ENCODE data around the gene ZBTB48. TPM values are rescaled to one million over a fixed set of nuclear protein-coding genes. Genes with fewer than 3 reads are reported as not detected.

The ZBTB48 gene
- total and polyA plus RNA-seq, 2 donors (not counting 1 experiment from before 2014, with no cell fraction given) = 5.7 to 16.0 TPM

GRCh38 chr1:6570987-6571386 is 8.8 kb upstream of the ZBTB48 start:
- no peak for TF ChIP-seq EZH2 (IDR thresholded peaks at IDR 0.05; ENCODE audit: low read length, missing control alignments)
- TF ChIP-seq, protein P1, sequence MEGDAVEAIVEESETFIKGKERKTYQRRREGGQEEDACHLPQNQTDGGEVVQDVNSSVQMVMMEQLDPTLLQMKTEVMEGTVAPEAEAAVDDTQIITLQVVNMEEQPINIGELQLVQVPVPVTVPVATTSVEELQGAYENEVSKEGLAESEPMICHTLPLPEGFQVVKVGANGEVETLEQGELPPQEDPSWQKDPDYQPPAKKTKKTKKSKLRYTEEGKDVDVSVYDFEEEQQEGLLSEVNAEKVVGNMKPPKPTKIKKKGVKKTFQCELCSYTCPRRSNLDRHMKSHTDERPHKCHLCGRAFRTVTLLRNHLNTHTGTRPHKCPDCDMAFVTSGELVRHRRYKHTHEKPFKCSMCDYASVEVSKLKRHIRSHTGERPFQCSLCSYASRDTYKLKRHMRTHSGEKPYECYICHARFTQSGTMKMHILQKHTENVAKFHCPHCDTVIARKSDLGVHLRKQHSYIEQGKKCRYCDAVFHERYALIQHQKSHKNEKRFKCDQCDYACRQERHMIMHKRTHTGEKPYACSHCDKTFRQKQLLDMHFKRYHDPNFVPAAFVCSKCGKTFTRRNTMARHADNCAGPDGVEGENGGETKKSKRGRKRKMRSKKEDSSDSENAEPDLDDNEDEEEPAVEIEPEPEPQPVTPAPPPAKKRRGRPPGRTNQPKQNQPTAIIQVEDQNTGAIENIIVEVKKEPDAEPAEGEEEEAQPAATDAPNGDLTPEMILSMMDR (conservative IDR thresholded peaks at IDR 0.05 in 1 of 2, IDR thresholded peaks at IDR 0.05 in 1 of 2; ENCODE audit: low read depth in 1 of 2, low read length in 2 of 2) = no peak
- H3K9me3 ChIP-seq (ENCODE audit: control insufficient read depth, insufficient read depth, low read depth, low read length) = no peaks in the 10 kb centered on the region
- no peaks in the 10 kb centered on the region for H4K20me1 ChIP-seq (ENCODE audit: control insufficient read depth, extremely low read depth, insufficient read depth, low read length)
- no peak overlapping the region for H3K4me3 ChIP-seq (replicated peaks in 1 of 4; ENCODE audit: control extremely low read depth in 1 of 4, insufficient read depth in 1 of 4, low read depth in 3 of 4, low read length in 4 of 4)
- no peaks in the 10 kb centered on the region for H3K36me3 ChIP-seq (ENCODE audit: control insufficient read depth, insufficient read depth, low read length)
- no peaks in the 10 kb centered on the region for H3K79me2 ChIP-seq (ENCODE audit: control insufficient read depth, insufficient read depth, low read length)
- peaks cover 10% of the 10 kb centered on the region for H3K27me3 ChIP-seq (ENCODE audit: control insufficient read depth, insufficient read depth, low read length)
- H3K9ac ChIP-seq (ENCODE audit: insufficient read depth, low read length) = no peak overlapping the region
- H3K4me2 ChIP-seq (ENCODE audit: extremely low read depth, insufficient read depth, low read length) = no peak overlapping the region
- no peak overlapping the region for H3K27ac ChIP-seq (ENCODE audit: insufficient read depth, low read length)
- H2AFZ ChIP-seq (ENCODE audit: low read length) = no peak overlapping the region
- H3K4me1 ChIP-seq (ENCODE audit: control insufficient read depth, extremely low read depth, insufficient read depth, low read length) = no peaks in the 10 kb centered on the region
- no peak for DNase-seq (ENCODE audit: low read depth in 2 of 2)

- H3K27me3 ChIP-seq (ENCODE audit: control insufficient read depth, insufficient read depth, low read length) = peaks cover 7% of the 10 kb centered on the region
- H2AFZ ChIP-seq (ENCODE audit: low read length) = no peak overlapping the region
- H3K4me1 ChIP-seq (ENCODE audit: control insufficient read depth, extremely low read depth, insufficient read depth, low read length) = no peaks in the 10 kb centered on the region
- no peaks in the 10 kb centered on the region for H3K79me2 ChIP-seq (ENCODE audit: control insufficient read depth, insufficient read depth, low read length)
- H3K4me3 ChIP-seq (replicated peaks in 1 of 4; ENCODE audit: control extremely low read depth in 1 of 4, insufficient read depth in 1 of 4, low read depth in 3 of 4, low read length in 4 of 4) = no peak overlapping the region
- no peak overlapping the region for H3K27ac ChIP-seq (ENCODE audit: insufficient read depth, low read length)
- H3K9ac ChIP-seq (ENCODE audit: insufficient read depth, low read length) = no peak overlapping the region
- H4K20me1 ChIP-seq (ENCODE audit: control insufficient read depth, extremely low read depth, insufficient read depth, low read length) = no peaks in the 10 kb centered on the region
- no peak for DNase-seq (ENCODE audit: low read depth in 2 of 2)
- no peak for TF ChIP-seq EZH2 (IDR thresholded peaks at IDR 0.05; ENCODE audit: low read length, missing control alignments)
- TF ChIP-seq, protein P1 (conservative IDR thresholded peaks at IDR 0.05 in 1 of 2, IDR thresholded peaks at IDR 0.05 in 1 of 2; ENCODE audit: low read depth in 1 of 2, low read length in 2 of 2) = no peak
- no peaks in the 10 kb centered on the region for H3K9me3 ChIP-seq (ENCODE audit: control insufficient read depth, insufficient read depth, low read depth, low read length)
- no peaks in the 10 kb centered on the region for H3K36me3 ChIP-seq (ENCODE audit: control insufficient read depth, insufficient read depth, low read length)
- H3K4me2 ChIP-seq (ENCODE audit: extremely low read depth, insufficient read depth, low read length) = no peak overlapping the region
These were observed 7.0 kb upstream of the ZBTB48 start for GRCh38 chr1:6572653-6573383.

DNA sequence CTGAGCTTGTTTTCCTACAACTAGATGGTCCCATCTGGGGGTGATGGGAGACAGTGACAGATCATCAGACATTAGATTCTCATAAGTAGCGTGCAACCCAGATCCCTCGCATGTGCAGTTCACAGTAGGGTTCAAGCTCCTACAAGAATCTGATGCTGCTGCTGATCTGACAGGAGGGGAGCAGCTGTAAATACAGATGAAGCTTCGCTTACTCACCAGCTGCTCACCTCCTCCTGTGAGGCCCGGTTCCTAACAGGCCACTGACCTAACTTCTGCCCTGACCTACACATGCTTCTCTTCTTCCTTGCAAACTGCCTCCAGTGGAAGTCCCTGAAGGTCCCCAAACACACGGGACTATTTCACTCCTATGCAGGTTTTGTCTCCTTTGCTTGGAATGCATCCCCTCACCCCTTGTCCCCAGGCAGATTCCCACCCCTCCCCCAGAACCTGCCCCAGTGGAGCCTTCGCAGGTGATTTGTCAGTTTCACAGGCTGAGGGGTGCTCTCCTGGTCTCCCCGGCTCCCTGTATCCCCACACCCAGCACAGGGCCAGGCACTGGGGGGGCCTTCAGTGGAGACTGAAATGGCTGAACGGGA is 5.7 kb upstream of the ZBTB48 start:
- Histone ChIP-seq H3K4me1 (ENCODE audit: control insufficient read depth, extremely low read depth, insufficient read depth, low read length) (peaks cover under 1% of the 10 kb centered on the region), H3K4me2 (ENCODE audit: extremely low read depth, insufficient read depth, low read length) (no peak overlapping the region), H3K9ac (ENCODE audit: insufficient read depth, low read length) (no peak overlapping the region), H3K9me3 (ENCODE audit: control insufficient read depth, insufficient read depth, low read depth, low read length) (no peaks in the 10 kb centered on the region), H2AFZ (ENCODE audit: low read length) (no peak overlapping the region), H4K20me1 (ENCODE audit: control insufficient read depth, extremely low read depth, insufficient read depth, low read length) (no peaks in the 10 kb centered on the region), H3K27ac (ENCODE audit: insufficient read depth, low read length) (no peak overlapping the region), H3K27me3 (ENCODE audit: control insufficient read depth, insufficient read depth, low read length) (peaks cover 7% of the 10 kb centered on the region), H3K4me3 (replicated peaks in 1 of 4; ENCODE audit: control extremely low read depth in 1 of 4, insufficient read depth in 1 of 4, low read depth in 3 of 4, low read length in 4 of 4) (no peak overlapping the region), H3K79me2 (ENCODE audit: control insufficient read depth, insufficient read depth, low read length) (no peaks in the 10 kb centered on the region), H3K36me3 (ENCODE audit: control insufficient read depth, insufficient read depth, low read length) (no peaks in the 10 kb centered on the region)
- TF ChIP-seq, protein P1 (conservative IDR thresholded peaks at IDR 0.05 in 1 of 2, IDR thresholded peaks at IDR 0.05 in 1 of 2; ENCODE audit: low read depth in 1 of 2, low read length in 2 of 2) = no peak
- TF ChIP-seq EZH2 (IDR thresholded peaks at IDR 0.05; ENCODE audit: low read length, missing control alignments) = no peak
- DNase-seq (ENCODE audit: low read depth in 2 of 2) = no peak

Data from fibroblast of lung (primary cell).